H9 (cell line): ENCODE results near the gene EZH1. TPM values are rescaled to one million over a fixed set of nuclear protein-coding genes. Genes with fewer than 3 reads are reported as not detected.
"Not testable (repeated sequence)": the region's sequence is repeated elsewhere in the genome, so short reads cannot be mapped to it uniquely, and the experiment has no call there.

Source experiments
- DNase-seq: peaks from one replicate; pipeline ENCODE4 v3.0.0-alpha.2; 2017
- H2AFZ ChIP-seq: one replicate; pipeline ENCODE4 v1.6.1; 2013; ENCODE audit warnings: mild to moderate bottlenecking, low read length, control low read depth, moderate library complexity
- H2AK5ac ChIP-seq: 2 replicates; pipeline ENCODE4 v1.6.1; 2013; ENCODE audit warnings: low read length, control low read depth, mixed read lengths; ENCODE audit not compliant: insufficient read length
- H2BK120ac ChIP-seq: one replicate; pipeline ENCODE4 v1.6.1; 2013; ENCODE audit warnings: low read depth, mild to moderate bottlenecking, low read length, control low read depth, inconsistent platforms; ENCODE audit not compliant: poor library complexity, severe bottlenecking
- H2BK12ac ChIP-seq: 2 replicates; pipeline ENCODE4 v1.6.1; 2013; ENCODE audit warnings: low read length, control low read depth, mixed read lengths, low read depth; ENCODE audit not compliant: insufficient read length
- H2BK15ac ChIP-seq: 2 replicates; pipeline ENCODE4 v1.6.1; 2013; ENCODE audit warnings: low read depth, low read length, control low read depth
- H2BK20ac ChIP-seq: one replicate; pipeline ENCODE4 v1.6.1; 2013; ENCODE audit warnings: low read depth, mild to moderate bottlenecking, low read length, control low read depth, inconsistent platforms; ENCODE audit not compliant: poor library complexity, severe bottlenecking
- H2BK5ac ChIP-seq: 2 replicates; pipeline ENCODE4 v1.6.1; 2013; ENCODE audit warnings: low read length, control low read depth, mixed read lengths; ENCODE audit not compliant: insufficient read length
- H3K14ac ChIP-seq: 2 replicates; pipeline ENCODE4 v1.6.1; 2013; ENCODE audit warnings: low read length, control low read depth; ENCODE audit not compliant: insufficient read depth
- H3K18ac ChIP-seq: 2 replicates; pipeline ENCODE4 v1.6.1; 2013; ENCODE audit warnings: low read depth, mild to moderate bottlenecking, mixed read lengths, low read length, control low read depth; ENCODE audit not compliant: insufficient read length
- H3K23ac ChIP-seq: 2 replicates; pipeline ENCODE4 v1.6.1; 2013; ENCODE audit warnings: low read length, control low read depth, mixed read lengths, low read depth; ENCODE audit not compliant: insufficient read length
- H3K23me2 ChIP-seq: 2 replicates; pipeline ENCODE4 v1.6.1; 2013; ENCODE audit warnings: low read depth, mild to moderate bottlenecking, mixed read lengths, low read length, control low read depth; ENCODE audit not compliant: insufficient read length, poor library complexity, severe bottlenecking
- H3K27ac ChIP-seq: 2 replicates; pipeline ENCODE4 v1.5.1; 2013; ENCODE audit warnings: low read length, control low read depth, mixed read lengths, low read depth; ENCODE audit not compliant: insufficient read length
- H3K27me3 ChIP-seq: 2 replicates; pipeline ENCODE4 v1.6.1; 2013; ENCODE audit warnings: low read length, control low read depth, inconsistent platforms; ENCODE audit not compliant: insufficient read depth
- H3K4ac ChIP-seq: 2 replicates; pipeline ENCODE4 v1.6.1; 2013; ENCODE audit warnings: low read depth, mild to moderate bottlenecking, control low read depth, inconsistent platforms, low read length, moderate library complexity
- H3K4me1 ChIP-seq: 2 replicates; pipeline ENCODE4 v1.6.1; 2013; ENCODE audit warnings: low read length, control low read depth, inconsistent platforms; ENCODE audit not compliant: insufficient read depth
- H3K4me2 ChIP-seq: 2 replicates; pipeline ENCODE4 v1.6.1; 2013; ENCODE audit warnings: low read length, control low read depth, mixed read lengths; ENCODE audit not compliant: insufficient read length, insufficient read depth
- H3K56ac ChIP-seq: 2 replicates; pipeline ENCODE4 v1.6.1; 2013; ENCODE audit warnings: low read depth, mild to moderate bottlenecking, mixed read lengths, low read length, control low read depth; ENCODE audit not compliant: insufficient read length
- H3K79me1 ChIP-seq: 2 replicates; pipeline ENCODE4 v1.6.1; 2013; ENCODE audit warnings: low read depth, mild to moderate bottlenecking, moderate library complexity, low read length, control low read depth, inconsistent platforms; ENCODE audit not compliant: insufficient read depth, poor library complexity, severe bottlenecking
- H3K79me2 ChIP-seq: 2 replicates; pipeline ENCODE4 v1.6.1; 2013; ENCODE audit warnings: low read length, control low read depth, inconsistent platforms; ENCODE audit not compliant: insufficient read depth
- H3K9ac ChIP-seq: 2 replicates; pipeline ENCODE4 v1.6.1; 2013; ENCODE audit warnings: low read length, control low read depth, mixed read lengths; ENCODE audit not compliant: insufficient read length; ENCODE audit errors: extremely low read depth
- H3K9me3 ChIP-seq: one replicate; pipeline ENCODE4 v1.6.1; 2013; ENCODE audit warnings: low read depth, low read length, inconsistent platforms; ENCODE audit not compliant: control insufficient read depth
- H3T11ph ChIP-seq: one replicate; pipeline ENCODE4 v1.6.1; 2013; ENCODE audit warnings: mild to moderate bottlenecking, low read length, control low read depth, inconsistent platforms
- H4K20me1 ChIP-seq: one replicate; pipeline ENCODE4 v1.6.1; 2013; ENCODE audit not compliant: control insufficient read depth, insufficient read length, insufficient read depth
- H4K5ac ChIP-seq: 2 replicates; pipeline ENCODE4 v1.6.1; 2013; ENCODE audit warnings: low read depth, mild to moderate bottlenecking, mixed read lengths, low read length, control low read depth; ENCODE audit not compliant: insufficient read length
- H4K8ac ChIP-seq: replicated peaks from 2 replicates; pipeline ENCODE4 v1.6.1; 2013; ENCODE audit warnings: low read length, control low read depth, mixed read lengths, low read depth; ENCODE audit not compliant: insufficient read length
- H4K91ac ChIP-seq: 2 replicates; pipeline ENCODE4 v1.6.1; 2013; ENCODE audit warnings: low read depth, mild to moderate bottlenecking, moderate library complexity, mixed read lengths, low read length, control low read depth; ENCODE audit not compliant: insufficient read length
- H3K27ac Mint-ChIP-seq, 3 experiments: 2 replicates in 2 of 3; 3 replicates in 1 of 3; pipeline ENCODE4 v1.8.0; 2020 to 2021; ENCODE audit warnings: mixed read lengths in 3 of 3, mild to moderate bottlenecking in 1 of 3, moderate library complexity in 1 of 3
- H3K27me3 Mint-ChIP-seq: 2 replicates; pipeline ENCODE4 v1.8.0; 2021; ENCODE audit warnings: low read depth, mild to moderate bottlenecking, moderate library complexity, mixed read lengths
- H3K36me3 Mint-ChIP-seq, 3 experiments: 2 replicates in 2 of 3; 3 replicates in 1 of 3; pipeline ENCODE4 v1.8.0; 2020 to 2021; ENCODE audit warnings: low read depth in 3 of 3, mixed read lengths in 3 of 3; ENCODE audit not compliant: insufficient read depth in 1 of 3
- H3K4me1 Mint-ChIP-seq, 2 experiments: 2 replicates each; pipeline ENCODE4 v1.8.0; 2020; ENCODE audit warnings: mixed read lengths in 2 of 2
- H3K4me3 Mint-ChIP-seq, 2 experiments: 2 replicates in 1 of 2; 3 replicates in 1 of 2; pipeline ENCODE4 v1.8.0; 2020 to 2021; ENCODE audit warnings: mild to moderate bottlenecking in 2 of 2, mixed read lengths in 2 of 2, moderate library complexity in 1 of 2
- H3K9me3 Mint-ChIP-seq, 2 experiments: 2 replicates in 1 of 2; 3 replicates in 1 of 2; pipeline ENCODE4 v1.8.0; 2020; ENCODE audit warnings: mild to moderate bottlenecking in 2 of 2, mixed read lengths in 2 of 2, moderate library complexity in 1 of 2
- CTCF ChIP-seq: fragments of 200-600 bp; sonication (generic); conservative IDR thresholded peaks from 3 replicates; pipeline ENCODE4 v1.8.0; 2021; ENCODE audit warnings: antibody characterized with exemption, mild to moderate bottlenecking
- WGBS: extraction: QIAGEN DNeasy Blood & Tissue Kit; methylation state at CpG from one replicate; pipeline ENCODE4 v1.1.7; 2013; ENCODE audit warnings: missing lambda C conversion rate, low lambda C conversion rate, mixed read lengths; ENCODE audit not compliant: insufficient read length; ENCODE audit errors: extremely low coverage; 5-methylcytosine and 5-hydroxymethylcytosine counted together
- total RNA-seq: library from RNA; stranded (reverse); gene quantifications from 2 replicates; pipeline ENCODE4 v1.2.1, GENCODE V29; 2021

Gene EZH1
- total RNA-seq, 1 experiment from 2014 or later, result 17.9 TPM

- H3K4me1 ChIP-seq, result no peaks in the 10 kb centered on the region; the same call in 1 of the 2 replicates
- no peaks in the 10 kb centered on the region for H3K23me2 ChIP-seq
- H3T11ph ChIP-seq, result no peak overlapping the region
- H2AK5ac ChIP-seq, result no peak overlapping the region
- no peak overlapping the region for H4K91ac ChIP-seq
- H2BK5ac ChIP-seq, result no peak overlapping the region
- H2BK15ac ChIP-seq, result no peak overlapping the region
- H3K79me2 ChIP-seq, result no peaks in the 10 kb centered on the region
- H3K27me3 ChIP-seq, result no peaks in the 10 kb centered on the region
- H3K79me1 ChIP-seq, result no peaks in the 10 kb centered on the region
- no peak overlapping the region for H4K5ac ChIP-seq
- peaks cover 8 to 36% (median 31%) of the 10 kb centered on the region in 3 experiments for H3K36me3 Mint-ChIP-seq
- H3K56ac ChIP-seq, result no peak overlapping the region
- no peak overlapping the region for H3K27ac ChIP-seq
- peak overlapping the region in 1 of 2 experiments; percentile 72; a peak in 1 of 5 replicates for H3K4me3 Mint-ChIP-seq
- no peak overlapping the region for H4K8ac ChIP-seq
- H3K27me3 Mint-ChIP-seq, result peaks cover 3% of the 10 kb centered on the region
- H4K20me1 ChIP-seq, result no peaks in the 10 kb centered on the region
- H3K4ac ChIP-seq, result no peak overlapping the region
- no peak overlapping the region for H3K9ac ChIP-seq
- no CpG with 5 or more reads among the region's 7 CpGs for WGBS
- no peak overlapping the region for H2AFZ ChIP-seq
- no peak overlapping the region for H3K27ac Mint-ChIP-seq
- H2BK20ac ChIP-seq, result no peak overlapping the region
- TF ChIP-seq CTCF, result no peak
- no peaks in the 10 kb centered on the region for H3K9me3 ChIP-seq
- no peak overlapping the region for H3K14ac ChIP-seq
- H3K4me1 Mint-ChIP-seq, result peaks cover 7 to 14% of the 10 kb centered on the region in 2 experiments
- DNase-seq, result no peak
- H3K18ac ChIP-seq, result no peak overlapping the region
- H3K4me2 ChIP-seq, result peak overlapping the region; percentile 4
- H2BK120ac ChIP-seq, result no peak overlapping the region
- H3K9me3 Mint-ChIP-seq, result peaks cover 0 to 6% of the 10 kb centered on the region in 2 experiments; a peak in 2 of 5 replicates
- no peak overlapping the region for H3K23ac ChIP-seq
- no peak overlapping the region for H2BK12ac ChIP-seq
Observed at GRCh38 chr17:42660692-42661345, 84.0 kb downstream of the EZH1 start.

- not testable (repeated sequence) for H3K9ac ChIP-seq, H3K14ac ChIP-seq, H3K4ac ChIP-seq, H3K56ac ChIP-seq, H4K5ac ChIP-seq, H3K23me2 ChIP-seq, H3K27ac ChIP-seq, DNase-seq, H3K27me3 Mint-ChIP-seq, H3K23ac ChIP-seq, H2BK5ac ChIP-seq, H4K91ac ChIP-seq, H2BK15ac ChIP-seq, H3K18ac ChIP-seq, H2AK5ac ChIP-seq, H2BK120ac ChIP-seq, H3K79me1 ChIP-seq, H2BK12ac ChIP-seq, H2BK20ac ChIP-seq, H3K4me1 ChIP-seq, H4K20me1 ChIP-seq, H4K8ac ChIP-seq, H3K27me3 ChIP-seq, H3K9me3 ChIP-seq, H3T11ph ChIP-seq, H2AFZ ChIP-seq, H3K9me3 Mint-ChIP-seq, H3K79me2 ChIP-seq
- peak overlapping the region; percentile 87 to 91 for H3K4me3 Mint-ChIP-seq
- no CpG with 5 or more reads among the region's 14 CpGs for WGBS
- H3K36me3 Mint-ChIP-seq, result peaks cover 2 to 28% (median 24%) of the 10 kb centered on the region in 3 experiments; a peak in 6 of 7 replicates
- H3K27ac Mint-ChIP-seq, result peak overlapping the region in 2 of 3 experiments; percentile 80 to 97; a peak in 2 of 7 replicates
- peak overlapping the region; percentile 66 for H3K4me2 ChIP-seq
- peaks cover 7 to 14% of the 10 kb centered on the region in 2 experiments for H3K4me1 Mint-ChIP-seq
Observed at GRCh38 chr17:42659932-42660274, 84.9 kb downstream of the EZH1 start.
